Ecto neural progenitor cell (in vitro differentiated cells): ENCODE results near the gene B4GAT1.

Source experiments
- DNase-seq: peaks from one replicate; pipeline ENCODE4 v3.0.0-alpha.2; 2018; ENCODE audit warnings: low spot score

The B4GAT1 gene

DNA sequence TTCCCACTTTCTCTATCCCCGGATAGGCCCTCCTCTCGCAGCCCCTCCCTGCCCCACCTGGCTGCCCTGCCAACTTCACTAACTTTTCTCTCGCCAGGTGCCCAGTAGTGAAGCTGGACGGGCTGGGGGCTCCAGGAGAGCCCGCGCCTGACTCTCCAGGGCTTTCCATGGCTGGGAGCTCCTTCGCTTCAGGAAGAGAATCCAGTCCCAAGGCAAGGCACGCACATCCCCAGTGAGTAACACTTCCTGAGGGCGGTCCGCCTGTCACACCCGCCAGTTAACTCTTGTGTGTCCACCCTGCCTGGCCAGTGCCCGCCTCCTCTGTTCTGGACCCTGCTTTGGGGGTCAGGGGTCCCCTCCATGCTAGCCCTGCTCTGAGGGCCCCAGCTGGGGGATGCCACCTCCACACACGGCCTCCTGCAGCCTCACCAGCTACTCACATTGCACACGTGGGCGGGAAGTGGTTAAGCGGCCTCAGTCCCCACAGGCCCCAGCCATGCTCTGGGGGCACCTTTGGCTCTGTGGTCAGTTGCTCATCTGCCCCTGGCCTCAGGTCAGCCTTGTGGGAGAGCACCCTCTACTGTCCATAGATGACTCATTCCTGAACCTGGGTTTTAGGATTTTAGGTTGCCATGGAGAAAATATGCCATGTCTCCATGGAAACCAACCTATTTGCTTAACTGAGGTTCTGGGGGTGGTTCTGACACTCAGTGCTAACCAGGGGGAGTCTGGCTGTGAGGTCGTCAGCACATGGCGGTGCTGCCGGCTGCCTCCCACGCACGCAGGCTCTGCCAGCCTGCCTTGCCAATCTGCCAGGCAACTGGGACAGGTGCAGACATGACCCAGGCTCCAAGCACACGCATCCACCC is 11.0 kb downstream of the B4GAT1 start, which contains the start of gene RIN1:
RIN1 (minus strand) TSS at position 201 of the 869 bp plus-strand sequence; CDS start at position 169, 32 bp downstream.
- DNase-seq = peak; percentile 81

DNA sequence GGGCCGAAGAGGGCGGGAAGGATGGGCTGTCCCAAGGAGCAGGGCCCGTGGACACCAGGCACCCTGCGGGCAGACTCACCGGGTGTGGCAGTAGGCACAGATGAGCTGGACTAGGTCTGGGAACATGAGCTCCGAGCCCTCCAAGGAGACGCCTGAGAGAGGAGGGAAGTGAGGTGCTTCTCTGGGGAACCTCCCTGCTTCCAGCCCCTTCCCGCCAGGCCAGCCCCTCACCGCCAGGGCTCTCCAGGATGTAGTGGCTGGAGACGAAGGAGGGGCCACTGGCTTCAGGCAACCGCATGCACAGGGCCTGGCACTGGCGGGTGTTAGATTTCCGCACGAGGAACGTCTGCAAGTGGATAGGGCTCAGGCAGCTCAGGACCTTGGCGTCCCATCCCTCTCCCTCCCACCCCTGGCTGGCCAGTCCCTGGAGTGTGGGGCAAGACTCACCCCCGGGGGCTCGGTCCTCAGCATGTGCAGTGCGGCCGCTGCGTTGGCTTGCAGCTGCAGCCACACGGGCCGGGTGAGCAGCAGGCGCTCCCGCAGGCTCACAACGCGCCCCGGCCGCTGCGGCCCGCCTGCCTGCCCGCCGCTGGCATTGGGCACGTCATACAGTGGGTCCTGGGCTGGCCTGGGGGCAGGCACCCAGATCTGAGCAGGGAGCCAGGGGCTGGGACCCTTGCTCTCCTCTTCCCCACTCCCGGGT is 11.7 kb downstream of the B4GAT1 start:
- peak; percentile 63 for DNase-seq

DNA sequence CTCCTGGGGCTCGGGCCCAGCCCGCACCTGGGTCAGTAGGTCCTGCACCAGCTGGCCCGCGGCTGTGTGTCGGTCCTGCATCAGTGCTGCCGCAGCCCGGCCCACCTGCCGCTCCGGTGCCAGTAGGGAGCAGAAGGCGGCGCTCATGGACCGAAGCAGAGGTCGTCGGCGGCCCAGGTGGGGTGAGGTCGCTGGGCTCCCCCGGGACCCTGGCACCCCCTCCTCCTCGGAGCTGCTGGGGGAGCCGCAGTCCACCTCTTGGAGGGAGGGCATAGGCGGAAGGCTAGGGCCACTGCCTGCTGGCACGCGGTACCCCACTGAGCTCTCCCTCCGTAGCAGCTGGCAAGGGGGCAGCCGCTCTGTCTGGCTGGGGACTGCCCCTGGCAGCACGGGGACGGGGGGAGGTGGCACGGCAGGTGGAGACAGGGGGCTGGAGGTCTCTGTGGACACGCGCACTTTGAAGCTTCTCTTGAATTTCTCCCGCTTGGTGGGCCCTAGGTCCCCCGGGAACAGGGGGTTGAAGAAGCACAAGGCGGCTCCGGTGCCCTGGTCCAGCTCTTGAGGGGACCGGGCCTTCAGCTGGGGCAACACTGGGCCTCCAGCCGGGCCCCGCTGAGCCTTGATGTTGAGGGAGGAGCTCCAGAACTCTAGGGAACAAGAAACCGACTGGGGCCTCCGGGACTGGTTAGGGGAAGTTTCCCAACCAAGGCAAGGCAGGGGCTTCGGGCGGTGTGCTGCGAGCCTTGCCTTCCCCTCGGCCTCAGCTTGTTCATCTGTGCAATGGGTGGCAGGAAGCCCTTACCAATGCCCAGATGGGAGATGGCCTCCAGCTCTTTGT is 12.6 kb downstream of the B4GAT1 start:
- DNase-seq = no peak

DNA sequence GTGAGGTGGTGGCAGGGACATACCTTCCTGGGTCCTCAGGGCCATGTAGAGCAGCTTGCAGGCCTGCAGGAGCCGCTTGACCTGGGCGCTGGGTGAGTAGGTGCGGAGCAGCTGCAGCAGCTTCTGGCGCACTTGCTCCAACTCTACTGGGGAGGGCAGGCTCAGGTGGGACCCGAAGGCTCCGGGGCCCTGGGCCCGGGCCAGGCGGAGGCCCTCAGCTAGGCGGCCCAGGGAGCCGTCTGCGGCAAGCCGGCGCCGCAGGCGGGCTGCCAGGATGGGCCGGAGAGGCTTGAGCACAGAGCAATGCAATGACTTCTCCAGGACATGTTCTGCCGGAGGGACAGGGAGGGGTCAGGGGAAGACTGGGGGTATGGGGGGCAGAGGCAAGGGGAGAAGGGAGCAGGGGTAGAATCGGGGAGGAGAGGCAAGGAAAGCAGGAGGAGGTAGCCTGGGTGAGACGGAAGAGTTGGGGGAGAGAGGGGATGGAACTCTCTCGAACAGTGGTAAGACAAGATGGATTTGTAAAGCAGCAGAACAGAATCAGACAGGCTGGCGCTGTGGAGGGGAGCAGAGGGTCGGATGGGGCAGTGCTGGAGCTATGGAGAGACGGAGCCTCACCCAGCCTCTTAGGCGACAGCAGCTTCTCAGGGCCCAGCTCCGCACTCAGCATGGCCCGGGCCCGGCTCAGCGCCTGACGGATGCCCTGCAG is 13.4 kb downstream of the B4GAT1 start:
- DNase-seq = peak; percentile 46

DNA sequence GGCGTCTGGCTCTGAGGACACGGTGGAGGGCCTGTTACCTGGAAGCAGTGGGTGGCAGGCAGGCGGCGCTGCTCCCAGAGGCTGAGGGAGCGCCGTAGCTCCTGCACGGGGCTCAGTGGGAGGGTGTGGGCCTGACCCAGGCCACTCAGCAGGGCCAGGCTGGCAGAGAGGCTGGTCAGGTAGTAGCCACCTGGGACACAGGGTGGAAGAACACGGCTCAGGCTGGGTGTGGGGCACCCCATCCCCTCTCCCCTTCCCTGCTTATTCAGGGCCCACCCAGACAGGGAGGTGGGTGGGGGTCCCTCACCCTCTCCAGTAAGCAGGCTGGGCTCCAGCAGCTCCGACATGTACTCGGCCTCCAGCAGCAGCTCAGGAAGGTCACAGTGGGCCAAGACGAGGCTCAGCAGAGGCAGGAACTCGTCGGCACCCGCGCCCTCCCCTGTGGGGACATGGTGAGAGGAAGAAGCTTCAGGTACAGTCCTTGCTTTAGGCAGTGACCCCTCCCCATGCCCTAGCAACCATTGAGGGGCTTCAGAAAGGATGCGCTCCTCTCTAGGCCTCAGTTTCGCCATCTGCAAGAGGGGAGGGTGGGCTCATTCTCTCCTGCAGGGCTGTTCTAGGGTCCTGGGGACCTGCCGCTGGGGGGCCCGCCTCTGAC is 14.1 kb downstream of the B4GAT1 start:
- peak; percentile 35 for DNase-seq

DNA sequence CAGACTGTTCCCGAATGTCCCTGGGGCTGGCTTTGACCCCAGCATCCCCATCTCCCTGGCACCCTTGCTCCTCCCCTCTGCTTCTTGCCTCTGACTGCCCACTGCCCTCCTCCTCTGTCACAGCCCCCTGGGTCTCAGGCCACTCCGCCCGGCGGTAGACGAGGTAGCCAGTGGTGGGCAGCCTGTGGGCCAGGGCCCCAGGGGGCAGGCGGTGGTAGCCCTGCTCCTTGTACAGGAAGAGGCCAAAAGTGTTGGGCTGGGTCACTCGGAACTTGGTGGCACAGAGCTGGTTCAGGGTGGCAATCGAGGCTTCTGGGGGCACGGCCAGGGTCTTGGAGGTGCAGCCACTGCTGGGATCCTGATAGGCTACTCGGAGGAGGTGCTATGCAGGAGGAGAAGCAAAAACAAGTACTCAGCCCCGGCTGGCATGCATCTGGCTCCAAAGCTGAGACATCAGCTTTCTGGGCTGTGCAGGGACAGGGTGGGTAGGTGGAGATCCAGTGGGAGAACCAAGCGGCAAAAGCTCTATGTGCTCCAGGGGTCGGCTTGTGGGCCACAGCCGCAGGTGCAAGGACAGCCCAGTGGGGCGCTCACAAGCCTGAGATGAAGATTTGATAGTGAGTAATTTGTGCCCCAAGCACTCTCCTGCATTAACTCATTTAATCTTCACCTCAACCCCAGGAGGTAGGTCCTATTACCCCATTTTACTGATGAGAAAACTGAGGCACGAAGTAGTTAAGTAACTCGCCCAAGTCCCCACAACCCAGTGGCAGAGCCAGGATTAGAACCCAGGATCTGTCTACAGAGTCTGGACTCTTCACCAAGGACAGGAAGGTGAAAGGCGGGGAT is 14.8 kb downstream of the B4GAT1 start:
- DNase-seq = no peak

DNA sequence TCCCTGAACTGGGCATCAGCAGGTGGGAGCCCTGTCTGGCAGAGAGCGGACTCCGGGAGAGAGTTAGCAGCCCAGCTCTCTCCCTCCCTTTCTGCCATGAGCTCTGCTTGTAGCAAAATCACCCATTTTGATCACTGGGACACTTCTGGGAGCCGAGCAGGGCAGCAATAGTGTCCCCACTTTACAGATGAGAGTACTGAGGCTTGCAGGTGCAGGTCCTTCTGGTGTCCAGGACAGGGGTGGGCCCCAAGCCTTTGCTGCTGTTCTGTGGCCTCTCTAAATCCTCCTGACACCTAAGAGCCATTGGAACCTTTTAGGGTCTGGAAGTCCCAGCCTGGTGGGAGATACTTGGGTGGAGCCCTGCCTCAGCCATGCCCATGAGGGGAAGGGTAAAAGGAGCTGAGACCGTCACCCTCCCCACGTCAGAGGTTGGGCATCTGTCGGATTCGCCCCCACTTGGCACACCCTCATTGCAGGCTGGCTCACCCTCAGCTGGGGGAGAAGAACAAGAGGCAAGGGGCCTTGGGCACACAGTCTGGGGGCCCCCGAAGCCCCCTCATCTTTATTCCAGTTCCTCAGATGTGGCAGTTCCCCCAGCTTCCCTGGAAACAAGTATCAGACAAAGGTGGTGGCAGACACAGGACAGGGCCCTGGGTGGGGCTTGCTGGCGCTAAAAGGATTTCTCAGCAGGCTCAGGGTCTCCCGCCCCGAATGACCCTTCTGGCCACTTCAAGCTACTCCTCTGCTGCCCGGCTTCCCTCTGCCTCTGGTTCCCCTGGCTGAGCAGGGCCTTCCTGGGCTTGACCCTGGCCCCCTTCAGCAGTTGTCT is 15.7 kb downstream of the B4GAT1 start:
- DNase-seq = peak; percentile 37

DNA sequence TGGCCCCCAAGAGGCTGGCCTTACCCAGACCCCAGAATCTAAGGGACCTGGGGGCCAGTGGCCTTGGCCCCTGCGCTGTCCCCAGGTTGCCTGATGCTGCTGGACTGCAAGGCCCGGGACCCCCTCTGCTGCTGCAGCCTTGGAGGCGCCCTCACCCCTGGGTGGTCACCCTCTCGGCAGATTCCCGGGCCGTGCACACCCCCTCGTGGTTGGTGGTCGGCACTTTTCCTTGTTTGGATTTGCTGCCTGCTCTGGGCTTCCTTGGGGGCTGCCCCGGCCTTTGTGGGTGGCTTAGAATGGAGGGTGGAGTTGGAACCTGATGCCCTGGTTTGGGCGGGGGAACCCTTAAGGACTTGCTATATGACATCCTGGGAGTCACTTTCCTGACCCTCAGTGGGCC is 16.5 kb downstream of the B4GAT1 start:
- peak; percentile 46 for DNase-seq

DNA sequence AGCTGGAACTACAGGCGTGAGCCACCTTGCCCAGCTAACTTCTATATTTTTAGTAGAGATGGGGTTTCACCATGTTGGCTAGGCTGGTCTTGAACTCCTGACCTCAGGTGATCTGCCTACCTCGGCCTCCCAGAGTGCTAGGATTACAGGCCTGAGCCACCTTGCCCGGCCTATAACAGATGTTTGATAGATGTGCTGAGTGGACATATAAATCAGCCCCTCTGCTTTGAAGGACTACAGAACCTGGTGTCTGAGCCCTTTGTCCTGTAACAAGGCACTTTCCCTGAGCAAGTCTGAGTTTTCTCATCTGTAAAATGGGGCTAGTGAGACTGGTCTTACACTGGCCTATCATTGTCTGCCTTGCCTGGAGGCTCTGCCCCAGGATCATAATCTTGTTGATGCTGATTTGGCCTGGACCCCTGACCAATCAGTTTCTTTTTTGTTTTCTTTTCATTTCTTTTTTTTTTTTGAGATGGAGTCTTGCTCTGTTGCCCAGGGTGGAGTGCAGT is 18.2 kb downstream of the B4GAT1 start:
- DNase-seq = no peak

DNA sequence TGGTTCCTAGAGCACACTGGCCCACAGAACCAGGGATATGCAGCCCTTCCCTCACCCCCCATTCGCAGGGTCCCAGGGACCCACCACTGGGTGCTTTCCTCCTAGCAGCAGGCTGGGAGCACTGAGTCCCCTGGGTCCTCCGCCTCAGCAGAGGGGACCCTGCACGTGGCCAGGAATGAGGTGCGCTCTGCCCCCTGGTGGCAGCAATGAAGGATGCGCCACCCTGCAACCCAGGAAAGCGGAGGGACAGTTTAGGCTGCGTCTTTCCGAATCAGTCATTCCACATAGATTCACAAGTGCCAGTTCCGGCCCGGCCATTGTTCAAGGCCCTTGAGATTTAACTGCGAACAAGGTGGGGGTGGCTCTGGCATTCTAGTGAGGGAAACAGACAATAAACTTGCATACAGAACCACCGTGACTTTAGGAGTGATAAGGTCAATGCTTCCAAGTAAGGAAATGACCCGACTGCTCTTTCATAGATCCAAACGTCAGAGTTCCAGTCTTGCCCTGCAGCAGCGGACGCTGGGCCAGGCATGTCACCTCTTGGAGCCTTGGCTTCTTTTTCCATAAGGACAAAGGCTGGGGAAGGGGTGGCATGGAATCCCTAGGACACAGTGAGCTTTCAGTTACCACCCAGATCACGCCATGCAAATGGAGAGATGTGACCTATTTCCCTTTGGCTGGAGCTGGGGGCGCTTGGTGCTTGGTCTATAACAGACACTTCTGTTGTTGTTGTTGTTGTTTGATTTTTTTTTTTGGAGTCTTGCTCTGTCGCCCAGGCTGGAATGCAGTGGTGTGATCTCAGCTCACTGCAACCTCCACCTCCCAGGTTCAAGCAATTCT is 18.9 kb downstream of the B4GAT1 start:
- peak; percentile 90 for DNase-seq

DNA sequence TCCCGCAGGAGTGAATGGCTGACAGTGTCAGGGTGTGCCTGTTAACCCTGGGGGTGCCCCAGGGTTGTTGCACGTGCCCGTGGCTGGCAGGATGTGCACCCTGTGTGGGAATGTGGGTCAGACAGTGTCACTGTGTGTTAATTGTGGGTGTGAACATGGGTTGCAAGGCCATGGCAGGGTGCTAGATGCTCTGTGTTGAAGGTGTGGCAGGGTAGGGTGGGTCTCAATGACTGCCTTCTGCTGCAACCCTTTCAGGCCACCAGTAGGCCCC is 19.5 kb downstream of the B4GAT1 start:
- no peak for DNase-seq

DNA sequence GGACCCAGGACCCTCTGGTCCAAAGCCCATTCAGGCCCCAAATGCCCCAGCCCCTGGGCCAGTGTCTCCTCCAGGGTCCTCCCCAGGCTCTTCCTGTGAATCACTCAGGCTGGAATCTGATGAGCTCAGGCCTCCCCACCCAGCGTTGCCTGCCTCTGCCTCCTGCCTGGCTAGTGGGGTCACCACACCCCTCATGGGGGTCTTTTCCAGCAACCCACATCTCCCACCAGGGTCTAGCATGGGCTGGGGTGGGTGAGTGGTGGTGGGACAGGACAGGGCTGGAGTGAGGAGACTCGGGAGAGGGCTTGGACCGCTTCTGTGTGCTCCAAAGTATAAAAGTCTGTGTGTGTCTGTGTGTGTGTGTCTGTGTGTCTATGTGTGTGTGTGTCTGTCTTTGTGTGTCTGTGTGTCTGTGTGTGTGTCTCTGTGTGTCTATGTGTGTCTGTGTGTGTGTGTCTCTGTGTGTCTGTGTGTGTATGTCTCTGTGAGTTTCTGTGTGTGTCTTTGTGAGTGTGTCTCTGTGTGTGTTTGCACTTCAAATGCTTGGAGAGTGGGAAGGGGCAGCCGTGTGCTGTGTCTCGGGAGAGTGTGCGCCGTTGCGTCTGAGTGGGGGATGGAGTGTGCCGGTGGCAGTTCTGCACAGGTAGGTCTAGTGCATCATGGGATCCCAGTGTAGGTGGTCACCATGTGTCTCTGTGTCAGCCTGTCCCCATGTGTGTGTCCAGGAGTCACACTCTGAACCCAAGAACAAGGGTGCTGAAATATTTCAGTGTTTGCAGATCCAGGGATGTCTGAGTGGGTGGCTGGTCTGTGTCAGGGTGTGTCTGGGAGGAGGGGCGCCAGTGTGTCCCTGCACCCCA is 20.0 kb downstream of the B4GAT1 start:
- DNase-seq = peak; percentile 50

DNA sequence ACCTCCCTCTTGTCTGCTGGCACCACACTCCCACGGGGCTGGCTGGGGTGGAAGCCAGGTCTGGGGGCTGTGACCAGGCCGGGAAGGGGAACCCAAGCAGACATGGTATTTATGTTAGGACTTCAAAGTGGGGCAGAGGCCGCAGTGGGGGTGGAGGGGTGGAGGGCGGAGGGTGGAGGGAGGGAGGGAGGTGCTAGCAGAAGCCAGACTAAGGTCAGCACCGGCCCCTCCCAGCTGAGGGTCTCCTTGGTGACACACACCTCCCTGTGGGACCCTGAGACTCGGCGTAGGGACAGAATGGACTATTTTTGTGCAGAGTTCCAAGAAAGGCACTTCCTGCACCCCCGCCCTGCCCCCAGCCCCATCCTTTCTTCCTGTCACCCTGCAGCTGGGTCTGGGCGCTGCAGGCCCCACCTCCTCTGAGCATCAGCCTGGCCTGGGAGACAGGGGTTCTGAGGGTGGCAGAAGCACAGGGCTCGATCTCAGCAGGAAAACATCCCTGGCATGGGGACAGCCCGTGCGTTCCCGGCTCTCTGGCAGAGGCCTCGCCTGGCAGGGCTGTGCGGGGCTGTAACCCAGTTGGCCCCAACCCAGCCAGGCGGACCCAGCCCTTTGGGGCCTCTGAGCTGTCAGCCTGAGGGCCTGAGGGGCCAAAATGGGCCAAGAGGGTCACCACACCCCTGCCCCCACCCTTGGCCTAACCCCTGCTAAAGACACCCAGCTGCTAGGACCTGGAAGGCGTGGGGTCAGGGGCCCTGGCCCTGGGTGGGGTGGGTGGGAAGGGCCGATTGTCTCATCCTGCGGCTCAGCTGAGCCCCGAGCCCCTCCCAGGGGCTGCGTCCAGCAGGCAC is 20.9 kb downstream of the B4GAT1 start:
- DNase-seq = peak; percentile 51

DNA sequence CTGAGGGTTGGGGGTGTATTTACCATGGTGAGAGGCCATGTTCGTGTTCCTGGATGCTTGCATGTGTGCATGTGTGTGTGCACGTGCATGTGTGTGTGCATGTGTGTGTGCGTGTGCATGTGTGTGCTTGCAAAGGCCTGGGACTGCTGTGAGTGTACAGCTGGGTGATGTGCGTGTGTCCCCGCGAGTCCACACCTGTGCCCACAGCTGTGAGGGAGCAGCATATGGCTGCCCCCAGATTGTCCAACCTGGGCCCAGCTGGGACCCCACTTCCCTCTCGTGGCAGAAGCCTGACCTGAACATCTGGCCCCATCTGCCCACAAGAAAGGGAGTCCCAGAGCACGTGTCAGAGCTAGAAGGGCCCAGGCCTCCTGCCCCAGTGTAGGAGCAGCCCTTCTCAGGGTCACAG is 22.2 kb downstream of the B4GAT1 start:
- DNase-seq = no peak

DNA sequence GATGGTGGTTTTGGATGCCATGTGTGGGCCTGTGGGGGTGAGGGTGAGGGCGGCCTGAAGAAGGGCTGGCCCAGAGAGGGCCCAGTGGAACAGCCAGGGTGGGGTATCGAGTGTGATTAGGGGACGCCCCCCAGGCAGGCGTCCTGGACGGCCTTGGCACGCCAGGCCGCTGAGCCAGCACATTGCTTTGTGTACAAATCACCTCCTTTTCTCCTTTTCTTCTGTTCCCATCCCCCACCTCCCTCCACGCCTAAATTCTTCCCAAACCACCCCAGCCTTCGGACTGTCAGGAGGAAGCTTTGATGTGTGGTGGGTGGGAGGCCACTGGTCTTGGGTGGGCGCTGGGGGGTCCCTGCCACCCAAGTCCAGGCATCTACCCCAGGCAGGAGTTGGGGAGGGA is 22.8 kb downstream of the B4GAT1 start:
- no peak for DNase-seq

DNA sequence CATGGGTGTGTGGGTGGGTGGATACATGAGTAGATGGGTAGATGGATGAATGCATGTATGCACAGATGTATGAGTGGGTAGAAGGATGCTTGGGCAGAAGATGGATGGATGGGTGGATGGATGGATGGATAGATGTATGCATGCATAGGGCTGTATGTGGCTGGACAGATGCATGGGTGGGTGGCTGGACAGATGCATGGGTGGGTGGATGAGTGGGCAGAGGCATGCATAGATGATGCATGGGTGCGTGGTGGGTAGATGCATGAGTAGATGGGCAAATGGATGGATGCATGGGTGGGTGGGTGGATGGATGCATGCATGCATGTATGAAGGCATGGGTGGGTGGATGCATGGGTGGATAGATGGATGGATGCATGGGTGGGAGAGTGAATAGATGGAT is 23.7 kb downstream of the B4GAT1 start:
- DNase-seq = no peak
